Mesothelial cell of epicardium (in vitro differentiated cells): Measurements from ENCODE around the gene LRFN4. TPM values are rescaled to one million over a fixed set of nuclear protein-coding genes. Genes with fewer than 3 reads are reported as not detected.

Source experiments
- DNase-seq, 2 experiments: peaks; one replicate each; pipeline ENCODE4 v3.0.0; 2021; ENCODE audit warnings: low spot score in 2 of 2; ENCODE audit not compliant: unreplicated experiment in 2 of 2
- H3K27ac Mint-ChIP-seq: 2 replicates; pipeline ENCODE4 v1.8.0; 2021; ENCODE audit warnings: mixed read lengths
- H3K27me3 Mint-ChIP-seq: 2 replicates; pipeline ENCODE4 v1.8.0; 2021; ENCODE audit warnings: low read depth, mixed read lengths
- H3K36me3 Mint-ChIP-seq: 2 replicates; pipeline ENCODE4 v1.8.0; 2021; ENCODE audit warnings: mixed read lengths
- H3K4me1 Mint-ChIP-seq: 2 replicates; pipeline ENCODE4 v1.8.0; 2021; ENCODE audit warnings: mixed read lengths
- H3K4me3 Mint-ChIP-seq: 2 replicates; pipeline ENCODE4 v1.8.0; 2021; ENCODE audit warnings: mild to moderate bottlenecking, moderate library complexity, mixed read lengths
- H3K9me3 Mint-ChIP-seq: 2 replicates; pipeline ENCODE4 v1.8.0; 2021; ENCODE audit warnings: mixed read lengths
- total RNA-seq: library from RNA; stranded (reverse); gene quantifications from 3 replicates; pipeline ENCODE4 v1.2.1, GENCODE V29; 2021
- TF ChIP-seq, protein P1 (sequence below): fragments of 200-600 bp; sonication (generic); IDR thresholded peaks from one replicate; pipeline ENCODE4 v1.5.0; 2021; ENCODE audit warnings: antibody characterized with exemption; ENCODE audit not compliant: unreplicated experiment

The LRFN4 gene
- total RNA-seq, 1 donor from 2014 or later: 26.6 TPM

DNA sequence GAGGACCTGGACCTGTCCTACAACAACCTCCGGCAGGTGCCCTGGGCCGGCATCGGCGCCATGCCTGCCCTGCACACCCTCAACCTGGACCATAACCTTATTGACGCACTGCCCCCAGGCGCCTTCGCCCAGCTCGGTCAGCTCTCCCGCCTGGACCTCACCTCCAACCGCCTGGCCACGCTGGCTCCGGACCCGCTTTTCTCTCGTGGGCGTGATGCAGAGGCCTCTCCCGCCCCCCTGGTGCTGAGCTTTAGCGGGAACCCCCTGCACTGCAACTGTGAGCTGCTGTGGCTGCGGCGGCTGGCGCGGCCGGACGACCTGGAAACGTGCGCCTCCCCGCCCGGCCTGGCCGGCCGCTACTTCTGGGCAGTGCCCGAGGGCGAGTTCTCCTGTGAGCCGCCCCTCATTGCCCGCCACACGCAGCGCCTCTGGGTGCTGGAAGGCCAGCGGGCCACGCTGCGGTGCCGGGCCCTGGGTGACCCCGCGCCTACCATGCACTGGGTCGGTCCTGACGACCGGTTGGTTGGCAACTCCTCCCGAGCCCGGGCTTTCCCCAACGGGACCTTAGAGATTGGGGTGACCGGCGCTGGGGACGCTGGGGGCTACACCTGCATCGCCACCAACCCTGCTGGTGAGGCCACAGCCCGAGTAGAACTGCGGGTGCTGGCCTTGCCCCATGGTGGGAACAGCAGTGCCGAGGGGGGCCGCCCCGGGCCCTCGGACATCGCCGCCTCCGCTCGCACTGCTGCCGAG lies 1.5 kb downstream of the LRFN4 start:
- no peaks in the 10 kb centered on the region for H3K27me3 Mint-ChIP-seq
- TF ChIP-seq, protein P1, sequence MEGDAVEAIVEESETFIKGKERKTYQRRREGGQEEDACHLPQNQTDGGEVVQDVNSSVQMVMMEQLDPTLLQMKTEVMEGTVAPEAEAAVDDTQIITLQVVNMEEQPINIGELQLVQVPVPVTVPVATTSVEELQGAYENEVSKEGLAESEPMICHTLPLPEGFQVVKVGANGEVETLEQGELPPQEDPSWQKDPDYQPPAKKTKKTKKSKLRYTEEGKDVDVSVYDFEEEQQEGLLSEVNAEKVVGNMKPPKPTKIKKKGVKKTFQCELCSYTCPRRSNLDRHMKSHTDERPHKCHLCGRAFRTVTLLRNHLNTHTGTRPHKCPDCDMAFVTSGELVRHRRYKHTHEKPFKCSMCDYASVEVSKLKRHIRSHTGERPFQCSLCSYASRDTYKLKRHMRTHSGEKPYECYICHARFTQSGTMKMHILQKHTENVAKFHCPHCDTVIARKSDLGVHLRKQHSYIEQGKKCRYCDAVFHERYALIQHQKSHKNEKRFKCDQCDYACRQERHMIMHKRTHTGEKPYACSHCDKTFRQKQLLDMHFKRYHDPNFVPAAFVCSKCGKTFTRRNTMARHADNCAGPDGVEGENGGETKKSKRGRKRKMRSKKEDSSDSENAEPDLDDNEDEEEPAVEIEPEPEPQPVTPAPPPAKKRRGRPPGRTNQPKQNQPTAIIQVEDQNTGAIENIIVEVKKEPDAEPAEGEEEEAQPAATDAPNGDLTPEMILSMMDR: no peak
- H3K27ac Mint-ChIP-seq: no peak overlapping the region
- H3K4me3 Mint-ChIP-seq: peak overlapping the region; percentile 68
- no peaks in the 10 kb centered on the region for H3K9me3 Mint-ChIP-seq
- no peak for DNase-seq
- no peaks in the 10 kb centered on the region for H3K36me3 Mint-ChIP-seq
- peaks cover 6% of the 10 kb centered on the region for H3K4me1 Mint-ChIP-seq

DNA sequence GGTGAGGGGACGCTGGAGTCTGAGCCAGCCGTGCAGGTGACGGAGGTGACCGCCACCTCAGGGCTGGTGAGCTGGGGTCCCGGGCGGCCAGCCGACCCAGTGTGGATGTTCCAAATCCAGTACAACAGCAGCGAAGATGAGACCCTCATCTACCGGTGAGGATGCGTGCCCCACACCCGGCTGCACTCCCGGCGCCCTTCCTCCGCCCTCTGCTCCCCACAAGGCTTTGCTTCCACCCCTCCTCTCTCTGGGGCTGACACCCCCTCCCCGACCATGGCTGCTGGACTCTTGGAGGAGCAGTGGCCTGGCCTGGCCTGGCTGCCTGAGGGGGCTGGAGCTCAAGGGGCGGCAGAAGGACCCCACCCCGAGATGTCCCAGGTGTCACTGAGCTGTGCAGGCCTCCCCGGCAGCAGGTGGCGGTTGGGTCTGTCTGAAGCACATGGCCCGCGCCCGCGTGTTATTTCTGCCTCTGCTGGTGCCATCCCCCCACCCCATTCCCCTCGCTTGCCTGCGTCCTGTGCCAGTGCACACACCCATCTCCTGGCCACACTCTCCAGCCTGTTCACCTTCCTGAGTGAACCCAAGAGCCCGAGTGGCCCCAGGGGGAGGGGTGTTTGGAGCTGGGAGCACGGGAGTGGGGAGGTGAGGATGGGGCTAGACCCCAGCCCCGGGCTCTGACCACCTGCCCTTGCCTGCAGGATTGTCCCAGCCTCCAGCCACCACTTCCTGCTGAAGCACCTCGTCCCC lies 2.2 kb downstream of the LRFN4 start:
- H3K4me3 Mint-ChIP-seq: peak overlapping the region; percentile 13

DNA sequence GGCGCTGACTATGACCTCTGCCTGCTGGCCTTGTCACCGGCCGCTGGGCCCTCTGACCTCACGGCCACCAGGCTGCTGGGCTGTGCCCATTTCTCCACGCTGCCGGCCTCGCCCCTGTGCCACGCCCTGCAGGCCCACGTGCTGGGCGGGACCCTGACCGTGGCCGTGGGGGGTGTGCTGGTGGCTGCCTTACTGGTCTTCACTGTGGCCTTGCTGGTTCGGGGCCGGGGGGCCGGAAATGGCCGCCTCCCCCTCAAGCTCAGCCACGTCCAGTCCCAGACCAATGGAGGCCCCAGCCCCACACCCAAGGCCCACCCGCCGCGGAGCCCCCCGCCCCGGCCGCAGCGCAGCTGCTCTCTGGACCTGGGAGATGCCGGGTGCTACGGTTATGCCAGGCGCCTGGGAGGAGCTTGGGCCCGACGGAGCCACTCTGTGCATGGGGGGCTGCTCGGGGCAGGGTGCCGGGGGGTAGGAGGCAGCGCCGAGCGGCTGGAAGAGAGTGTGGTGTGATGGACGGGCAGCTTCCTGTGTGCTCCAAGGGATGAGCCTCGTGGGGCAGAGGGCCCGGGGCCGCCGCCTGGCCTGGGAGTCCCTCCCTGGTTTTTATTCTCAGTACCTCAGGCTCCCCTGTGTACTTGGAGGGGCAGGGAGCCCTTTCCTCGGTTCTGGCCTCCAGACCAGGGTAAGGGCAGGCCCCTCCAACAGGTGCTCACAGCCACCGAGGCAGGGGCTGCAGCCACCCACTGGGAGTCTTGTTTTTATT lies 3.0 kb downstream of the LRFN4 start:
- no peaks in the 10 kb centered on the region for H3K27me3 Mint-ChIP-seq
- no peak overlapping the region for H3K27ac Mint-ChIP-seq
- TF ChIP-seq, protein P1: no peak
- H3K36me3 Mint-ChIP-seq: no peaks in the 10 kb centered on the region
- no peak for DNase-seq
- peaks cover 6% of the 10 kb centered on the region for H3K4me1 Mint-ChIP-seq
- no peak overlapping the region for H3K4me3 Mint-ChIP-seq
- H3K9me3 Mint-ChIP-seq: no peaks in the 10 kb centered on the region

More for the DNA sequence above, 2.2 kb downstream of the LRFN4 start:
- no peaks in the 10 kb centered on the region for H3K9me3 Mint-ChIP-seq
- TF ChIP-seq, protein P1: no peak
- no peak overlapping the region for H3K27ac Mint-ChIP-seq
- H3K27me3 Mint-ChIP-seq: no peaks in the 10 kb centered on the region
- peaks cover 6% of the 10 kb centered on the region for H3K4me1 Mint-ChIP-seq
- H3K36me3 Mint-ChIP-seq: no peaks in the 10 kb centered on the region
- no peak for DNase-seq

DNA sequence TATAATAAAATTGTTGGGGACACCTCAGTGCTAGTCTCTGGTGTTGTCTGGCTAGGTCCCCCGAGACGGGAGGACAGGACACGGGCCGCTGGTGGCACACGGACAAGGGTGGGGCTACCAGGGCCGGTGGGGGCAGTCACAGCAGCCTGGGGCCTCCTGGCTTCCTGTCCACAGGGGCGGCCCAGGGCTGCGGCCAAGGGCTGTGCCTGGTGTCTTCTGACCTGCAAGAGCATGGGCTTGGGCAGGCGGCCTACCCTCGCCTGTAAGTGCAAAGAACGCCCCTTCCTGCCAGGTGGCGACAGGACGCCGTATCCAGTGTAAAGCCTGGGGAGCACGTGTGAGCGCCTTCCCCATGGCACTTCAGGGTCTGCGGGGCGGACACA lies 3.6 kb downstream of the LRFN4 start:
- H3K27ac Mint-ChIP-seq: no peak overlapping the region
- TF ChIP-seq, protein P1: no peak
- H3K36me3 Mint-ChIP-seq: no peaks in the 10 kb centered on the region
- no peaks in the 10 kb centered on the region for H3K9me3 Mint-ChIP-seq
- peaks cover 5% of the 10 kb centered on the region for H3K4me1 Mint-ChIP-seq
- H3K4me3 Mint-ChIP-seq: no peak overlapping the region
- no peaks in the 10 kb centered on the region for H3K27me3 Mint-ChIP-seq
- no peak for DNase-seq

DNA sequence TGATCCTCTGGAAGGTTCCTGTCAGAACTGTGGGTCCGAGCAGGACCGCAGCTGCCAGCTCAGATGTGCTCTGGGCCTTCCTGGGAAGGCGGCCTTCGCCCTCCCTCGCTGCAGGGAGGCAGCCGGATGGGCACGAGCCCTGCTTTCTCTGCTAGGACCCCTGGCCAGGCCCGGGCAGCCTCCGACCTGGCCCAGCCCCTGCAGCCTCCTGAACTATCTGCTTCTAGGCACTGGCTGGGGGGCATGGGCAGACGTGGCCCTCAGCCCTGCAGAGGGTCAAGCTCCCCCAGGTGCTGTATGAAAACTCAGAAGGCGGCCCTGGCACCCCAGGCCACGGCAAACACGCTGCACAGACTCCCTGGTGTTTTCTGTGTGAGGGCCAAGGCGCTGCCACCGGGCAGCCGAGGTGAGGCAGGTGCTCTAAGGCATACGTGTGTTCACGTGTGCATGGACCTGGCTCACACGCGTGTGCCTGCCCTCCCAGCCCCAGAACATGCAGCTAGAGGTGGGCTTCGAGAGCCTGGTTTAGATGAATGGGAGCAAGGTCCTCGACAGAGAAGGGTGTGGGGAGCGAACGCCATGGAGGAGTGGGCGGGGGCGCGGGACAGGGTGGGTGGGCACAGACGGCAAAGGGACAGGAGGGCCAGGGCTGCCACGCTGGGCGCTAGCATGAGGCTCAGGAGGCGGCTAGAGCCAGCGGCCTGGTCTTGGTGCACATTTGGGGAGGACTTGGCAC lies 4.3 kb downstream of the LRFN4 start:
- peak overlapping the region; percentile 16 for H3K27ac Mint-ChIP-seq
- TF ChIP-seq, protein P1: no peak
- DNase-seq: no peak

More for the DNA sequence above, 4.3 kb downstream of the LRFN4 start:
- H3K4me3 Mint-ChIP-seq: no peak overlapping the region
- H3K9me3 Mint-ChIP-seq: no peaks in the 10 kb centered on the region
- no peaks in the 10 kb centered on the region for H3K36me3 Mint-ChIP-seq
- no peaks in the 10 kb centered on the region for H3K4me1 Mint-ChIP-seq
- no peaks in the 10 kb centered on the region for H3K27me3 Mint-ChIP-seq
